Prostate gland (tissue), 2 donors: ENCODE results near the gene CFAP61. TPM values are rescaled to one million over a fixed set of nuclear protein-coding genes. Genes with fewer than 3 reads are reported as not detected.
A peak's percentile ranks its signal among the peaks of the same experiment; 100 is the strongest.

Source experiments
- DNase-seq: peaks from one replicate; pipeline ENCODE4 v3.0.0-alpha.2; 2019; ENCODE audit warnings: low spot score
- H3K27ac ChIP-seq, 2 donors: fragments of 200-600 bp; sonication (generic); 2 replicates each; pipeline ENCODE4 v1.5.1; 2017 to 2019
- H3K27me3 ChIP-seq: fragments of 200-600 bp; sonication (generic); replicated peaks from 2 replicates; pipeline ENCODE4 v1.5.1; 2019; ENCODE audit not compliant: insufficient read depth
- H3K36me3 ChIP-seq, 2 donors: fragments of 200-600 bp; sonication (generic); 1 replicate in 1 of 2; 2 replicates in 1 of 2; pipeline versions ENCODE4 v1.5.1 to v1.8.1; 2017 to 2019
- H3K4me1 ChIP-seq: fragments of 200-600 bp; sonication (generic); replicated peaks from 2 replicates; pipeline ENCODE4 v1.5.1; 2019
- H3K4me3 ChIP-seq, 2 donors: fragments of 200-600 bp; sonication (generic); 2 replicates each; pipeline ENCODE4 v1.5.1; 2017 to 2019
- H3K9me3 ChIP-seq: fragments of 200-600 bp; sonication (generic); 2 replicates; pipeline ENCODE4 v1.5.1; 2017
- POLR2A ChIP-seq: fragments of 450-650 bp; IDR thresholded peaks from one replicate; pipeline ENCODE4 v1.6.1; 2016; ENCODE audit warnings: antibody characterized with exemption, mild to moderate bottlenecking
- POLR2AphosphoS5 ChIP-seq: sonication (generic); formaldehyde crosslinking; IDR thresholded peaks from one replicate; pipeline ENCODE4 v1.6.1; 2017; ENCODE audit warnings: antibody characterized with exemption
- WGBS: methylation state at CpG from one replicate; pipeline ENCODE4 v1.1.5; 2018; 5-methylcytosine and 5-hydroxymethylcytosine counted together
- intact Hi-C: fragments of 100-400 bp; cut with DNase I; formaldehyde crosslinking; loops from one replicate; pipeline ENCODE4 v1.14.2; 2022
- total RNA-seq, 2 donors: library from RNA; depleted of rRNA; stranded (reverse); fragments of >200 nt; gene quantifications; one replicate each; pipeline ENCODE4 v1.1.0, GENCODE V29; 2016
- TF ChIP-seq, protein P1 (sequence below), 4 experiments: fragments of 200-600 bp in 2 of 4; fragments of 450-650 bp in 2 of 4; sonication (generic) in 2 of 4; IDR thresholded peaks; 1 replicate in 3 of 4; 2 replicates in 1 of 4; pipeline ENCODE4 v1.5.1; 2016 to 2019; ENCODE audit warnings: antibody characterized with exemption in 4 of 4, mild to moderate bottlenecking in 2 of 4, moderate library complexity in 2 of 4

Gene CFAP61
- total RNA-seq, 2 donors from 2014 or later = 0.14 to 8.1 TPM

DNA sequence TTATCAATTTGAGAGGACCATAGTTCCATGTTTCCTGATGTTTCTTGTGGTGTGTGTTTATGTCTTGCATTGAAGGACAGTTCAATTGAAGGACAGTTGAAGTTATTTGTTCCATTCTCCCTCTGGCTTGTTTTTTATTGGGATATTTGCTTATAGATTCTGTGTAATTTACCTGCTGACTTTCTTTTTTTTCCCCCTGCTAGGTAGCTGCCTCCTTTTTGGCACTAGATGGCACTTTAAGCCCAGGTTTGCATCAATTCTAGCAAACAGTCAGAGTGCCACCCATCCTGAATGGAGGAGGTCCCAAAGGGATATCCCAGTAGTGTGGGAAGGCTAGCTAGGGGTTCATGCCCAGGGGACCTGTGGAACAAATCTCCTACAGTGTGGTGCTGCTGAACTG, 78.1 kb downstream of the CFAP61 start:
- TF ChIP-seq, protein P1, sequence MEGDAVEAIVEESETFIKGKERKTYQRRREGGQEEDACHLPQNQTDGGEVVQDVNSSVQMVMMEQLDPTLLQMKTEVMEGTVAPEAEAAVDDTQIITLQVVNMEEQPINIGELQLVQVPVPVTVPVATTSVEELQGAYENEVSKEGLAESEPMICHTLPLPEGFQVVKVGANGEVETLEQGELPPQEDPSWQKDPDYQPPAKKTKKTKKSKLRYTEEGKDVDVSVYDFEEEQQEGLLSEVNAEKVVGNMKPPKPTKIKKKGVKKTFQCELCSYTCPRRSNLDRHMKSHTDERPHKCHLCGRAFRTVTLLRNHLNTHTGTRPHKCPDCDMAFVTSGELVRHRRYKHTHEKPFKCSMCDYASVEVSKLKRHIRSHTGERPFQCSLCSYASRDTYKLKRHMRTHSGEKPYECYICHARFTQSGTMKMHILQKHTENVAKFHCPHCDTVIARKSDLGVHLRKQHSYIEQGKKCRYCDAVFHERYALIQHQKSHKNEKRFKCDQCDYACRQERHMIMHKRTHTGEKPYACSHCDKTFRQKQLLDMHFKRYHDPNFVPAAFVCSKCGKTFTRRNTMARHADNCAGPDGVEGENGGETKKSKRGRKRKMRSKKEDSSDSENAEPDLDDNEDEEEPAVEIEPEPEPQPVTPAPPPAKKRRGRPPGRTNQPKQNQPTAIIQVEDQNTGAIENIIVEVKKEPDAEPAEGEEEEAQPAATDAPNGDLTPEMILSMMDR (IDR thresholded peaks at IDR 0.05) = no peak
- TF ChIP-seq POLR2AphosphoS5 (no peak), POLR2A (no peak)

DNA sequence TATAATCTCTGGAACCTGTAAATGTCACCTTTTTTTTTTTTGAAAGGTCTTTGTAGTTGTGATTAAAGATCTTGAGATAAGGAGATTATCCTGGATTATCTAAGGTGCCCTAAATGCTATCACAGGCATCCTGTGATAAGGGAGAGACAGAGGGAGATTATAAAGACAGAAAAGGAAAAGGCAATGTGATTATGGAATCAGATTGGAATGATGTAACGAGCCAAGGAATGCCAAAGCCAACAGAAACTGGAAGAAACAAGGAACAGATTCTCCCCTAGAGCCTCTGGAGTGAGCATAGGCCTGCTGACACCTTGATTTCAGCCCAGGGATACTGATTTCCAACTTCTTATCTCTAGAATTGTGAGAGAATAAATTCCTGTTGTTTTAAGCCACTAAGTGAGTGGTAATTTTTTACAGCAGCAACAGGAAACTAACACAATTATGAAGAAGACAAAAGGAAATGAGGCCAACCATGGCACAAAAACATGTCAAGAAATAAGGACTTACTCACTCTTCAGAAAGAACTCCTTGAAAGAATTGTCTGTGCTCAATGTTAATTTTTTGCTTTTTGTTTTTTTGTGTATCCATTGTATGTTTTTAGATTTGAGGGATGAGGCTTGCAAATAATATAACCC, 82.7 kb downstream of the CFAP61 start:
- intact Hi-C loops = no loop called here
- no peak overlapping the region for H3K4me3 ChIP-seq

More for the DNA sequence above, 78.1 kb downstream of the CFAP61 start:
- H3K36me3 ChIP-seq = no peaks in the 10 kb centered on the region
- no peak for DNase-seq
- H3K9me3 ChIP-seq = no peaks in the 10 kb centered on the region
- H3K27me3 ChIP-seq = no peaks in the 10 kb centered on the region
- no peaks in the 10 kb centered on the region for H3K4me1 ChIP-seq
- H3K27ac ChIP-seq = no peak overlapping the region
- no peak overlapping the region for H3K4me3 ChIP-seq
- intact Hi-C loops = no loop called here

DNA sequence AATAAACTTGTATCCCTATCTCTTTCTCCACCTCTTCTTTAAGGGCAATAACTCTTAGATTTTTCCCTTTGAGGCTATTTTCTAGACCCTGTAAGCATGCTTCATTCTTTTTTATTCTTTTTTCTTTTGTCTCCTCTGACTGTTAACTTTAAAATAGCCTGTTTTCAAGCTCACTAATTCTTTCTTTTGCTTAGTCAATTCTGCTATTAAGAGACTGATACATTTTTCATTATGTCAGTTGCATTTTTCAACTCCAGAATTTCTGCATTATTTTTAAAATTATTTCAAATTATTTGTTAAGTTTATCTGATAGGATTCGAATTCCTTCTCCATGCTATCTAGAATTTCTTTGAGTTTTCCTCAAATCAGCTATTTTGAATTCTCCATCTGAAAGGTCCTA, 84.0 kb downstream of the CFAP61 start:
- Histone ChIP-seq H3K4me3 (no peak overlapping the region), H3K9me3 (no peaks in the 10 kb centered on the region), H3K27ac (no peak overlapping the region), H3K36me3 (no peaks in the 10 kb centered on the region), H3K27me3 (no peaks in the 10 kb centered on the region), H3K4me1 (no peaks in the 10 kb centered on the region)
- 83% methylated on average over 1 of the region's 1 CpG for WGBS
- TF ChIP-seq POLR2A (no peak), POLR2AphosphoS5 (no peak)
- intact Hi-C loops = no loop called here
- no peak for DNase-seq

More for the DNA sequence above, 82.7 kb downstream of the CFAP61 start:
- peak; percentile 16 for TF ChIP-seq POLR2AphosphoS5
- no peak for TF ChIP-seq POLR2A
- TF ChIP-seq, protein P1 (IDR thresholded peaks at IDR 0.05) = no peak
- no peaks in the 10 kb centered on the region for H3K4me1 ChIP-seq
- no peaks in the 10 kb centered on the region for H3K36me3 ChIP-seq
- no peak for DNase-seq
- H3K27me3 ChIP-seq = no peaks in the 10 kb centered on the region
- H3K27ac ChIP-seq = peak overlapping the region in 1 of 2 donors; percentile 17
- no peaks in the 10 kb centered on the region for H3K9me3 ChIP-seq
- WGBS = 33% methylated on average over 1 of the region's 1 CpG

DNA sequence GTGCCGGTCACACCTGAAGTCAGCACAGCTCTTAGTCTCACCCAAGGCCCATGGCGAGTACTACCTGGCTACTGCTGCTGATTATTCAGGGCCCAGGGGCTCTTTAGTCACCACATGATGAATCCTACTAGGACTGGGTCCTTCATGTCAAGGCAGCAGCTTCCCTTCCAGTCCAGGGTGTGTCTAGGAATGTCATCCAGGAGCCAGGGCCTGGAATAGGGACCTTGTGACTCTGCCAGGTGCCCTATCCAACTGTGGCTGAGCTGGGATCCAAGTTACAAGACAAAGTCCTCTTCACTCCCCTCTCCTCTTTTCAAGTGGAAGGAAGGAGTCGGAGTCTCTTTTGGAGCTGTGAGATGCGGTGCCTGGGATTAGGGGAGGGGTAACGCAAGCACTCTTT, 85.5 kb downstream of the CFAP61 start:
- TF ChIP-seq POLR2AphosphoS5 (no peak), POLR2A (no peak)
- 93% methylated on average over 5 of the region's 5 CpGs for WGBS
- no peaks in the 10 kb centered on the region for H3K4me1 ChIP-seq
- no peak for DNase-seq
- H3K9me3 ChIP-seq = no peaks in the 10 kb centered on the region
- H3K36me3 ChIP-seq = no peaks in the 10 kb centered on the region
- H3K27me3 ChIP-seq = no peaks in the 10 kb centered on the region
- H3K27ac ChIP-seq = peak overlapping the region in 1 of 2 donors; percentile 43
- H3K4me3 ChIP-seq = no peak overlapping the region
- intact Hi-C loops = no loop called here

DNA sequence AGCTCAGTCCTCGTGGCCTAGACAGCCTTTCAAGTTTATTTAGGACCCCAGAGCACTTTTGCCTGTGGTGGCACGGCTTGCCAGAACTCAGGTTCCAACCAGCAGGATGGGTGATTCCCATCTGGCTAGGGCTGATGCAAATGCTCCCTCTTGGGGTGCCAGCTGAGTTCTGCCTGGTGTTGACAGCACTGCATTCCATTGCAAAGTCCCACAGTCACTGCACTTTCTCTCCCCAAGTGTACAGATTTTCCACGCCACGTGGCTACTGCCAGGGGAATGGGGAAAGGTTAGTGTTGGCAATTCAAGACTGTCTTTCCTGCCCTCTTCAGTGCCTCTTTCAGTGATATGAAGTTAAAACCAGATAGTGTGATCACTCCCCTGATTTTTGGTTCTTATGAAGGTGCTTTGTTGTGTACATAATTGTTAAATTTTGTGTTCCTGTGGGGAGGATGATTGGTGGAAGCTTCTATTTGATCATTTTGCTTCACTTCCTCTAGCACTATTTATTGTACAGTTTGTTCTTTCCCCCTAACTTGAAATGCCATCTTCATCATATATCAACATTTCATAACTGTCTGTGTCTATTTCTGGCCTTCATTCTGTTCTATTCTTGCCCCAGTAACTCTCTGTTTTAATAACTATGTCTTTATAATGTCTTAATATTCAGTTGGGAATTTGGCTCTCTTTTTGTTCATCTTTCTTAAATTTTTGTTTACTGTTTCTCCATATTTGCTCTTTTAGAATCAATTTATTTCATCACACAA, 86.2 kb downstream of the CFAP61 start:
- TF ChIP-seq POLR2AphosphoS5 = peak; percentile 41
- TF ChIP-seq, protein P1 (IDR thresholded peaks at IDR 0.05) = no peak
- peak overlapping the region in 1 of 2 donors; percentile 43 for H3K27ac ChIP-seq
- DNase-seq = no peak

More for the DNA sequence above, 86.2 kb downstream of the CFAP61 start:
- intact Hi-C loops = no loop called here
- Histone ChIP-seq H3K4me3 (no peak overlapping the region), H3K9me3 (no peaks in the 10 kb centered on the region), H3K36me3 (no peaks in the 10 kb centered on the region), H3K4me1 (no peaks in the 10 kb centered on the region), H3K27me3 (no peaks in the 10 kb centered on the region)
- WGBS = 72% methylated on average over 4 of the region's 4 CpGs
